Hepatocyte (in vitro differentiated cells): ENCODE measurements around the gene MTG2.

Experiments used
- EZH2 ChIP-seq: fragments of 200-600 bp; sonication (generic); IDR thresholded peaks from 2 replicates; pipeline ENCODE4 v1.6.1; 2016; ENCODE audit warnings: antibody characterized with exemption, mild to moderate bottlenecking, borderline replicate concordance
- EZH2phosphoT487 ChIP-seq: fragments of 200-600 bp; sonication (generic); IDR thresholded peaks from one replicate; pipeline ENCODE4 v1.6.1; 2018; ENCODE audit warnings: antibody characterized with exemption, mild to moderate bottlenecking, low read depth, moderate library complexity; ENCODE audit not compliant: unreplicated experiment, severe bottlenecking
- TF ChIP-seq, protein P1 (sequence below): fragments of 200-600 bp; sonication (generic); IDR thresholded peaks from 2 replicates; pipeline ENCODE4 v1.5.1; 2016; ENCODE audit warnings: antibody characterized with exemption, mild to moderate bottlenecking; ENCODE audit not compliant: poor library complexity

DNA sequence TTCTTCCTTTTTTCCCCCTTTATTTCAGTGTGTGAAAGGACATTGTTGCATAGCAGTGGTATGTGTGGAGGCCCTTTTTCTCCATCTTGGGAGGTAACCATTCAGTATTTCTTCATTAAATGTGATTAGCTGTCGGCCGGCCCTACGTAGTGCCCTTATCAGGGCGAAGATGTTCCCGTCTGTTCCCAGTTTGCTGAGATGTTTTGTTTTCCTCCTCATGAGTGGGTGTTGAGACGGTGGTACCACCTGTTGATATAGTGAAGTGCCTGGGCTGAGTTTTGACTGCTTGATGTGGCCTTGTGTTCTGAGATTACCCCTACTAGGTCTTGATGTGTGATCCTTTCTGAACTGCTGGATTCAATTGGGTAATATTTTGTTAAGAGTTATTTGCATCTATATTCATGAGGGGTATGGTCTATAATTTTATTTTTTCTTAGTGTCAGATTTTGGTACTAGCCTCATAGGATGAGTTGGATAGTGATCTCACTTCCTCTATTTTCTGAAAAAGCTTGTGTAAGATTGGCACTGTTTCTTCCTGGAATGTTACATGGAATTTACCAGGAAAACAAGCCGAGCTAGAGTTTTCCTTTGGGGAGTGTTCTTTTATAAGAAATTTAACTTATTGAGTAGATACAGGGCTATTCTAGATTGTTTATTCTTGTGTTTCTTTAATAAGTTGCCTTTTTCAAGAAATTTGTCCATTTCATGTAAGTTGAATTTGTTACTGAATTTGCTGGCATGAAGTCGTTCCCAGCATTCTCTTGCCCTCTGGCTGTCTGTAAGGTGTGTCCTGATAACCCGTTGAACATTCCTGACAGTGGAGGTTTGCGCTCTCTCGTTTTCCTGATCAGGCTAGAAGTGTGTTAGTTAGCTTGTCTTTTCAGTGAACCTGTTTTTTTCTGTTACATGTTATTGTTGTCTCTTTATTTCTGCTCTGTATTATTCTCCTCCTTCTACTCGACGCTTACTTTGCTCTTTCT lies 4.3 kb downstream of the MTG2 start:
- TF ChIP-seq, protein P1, sequence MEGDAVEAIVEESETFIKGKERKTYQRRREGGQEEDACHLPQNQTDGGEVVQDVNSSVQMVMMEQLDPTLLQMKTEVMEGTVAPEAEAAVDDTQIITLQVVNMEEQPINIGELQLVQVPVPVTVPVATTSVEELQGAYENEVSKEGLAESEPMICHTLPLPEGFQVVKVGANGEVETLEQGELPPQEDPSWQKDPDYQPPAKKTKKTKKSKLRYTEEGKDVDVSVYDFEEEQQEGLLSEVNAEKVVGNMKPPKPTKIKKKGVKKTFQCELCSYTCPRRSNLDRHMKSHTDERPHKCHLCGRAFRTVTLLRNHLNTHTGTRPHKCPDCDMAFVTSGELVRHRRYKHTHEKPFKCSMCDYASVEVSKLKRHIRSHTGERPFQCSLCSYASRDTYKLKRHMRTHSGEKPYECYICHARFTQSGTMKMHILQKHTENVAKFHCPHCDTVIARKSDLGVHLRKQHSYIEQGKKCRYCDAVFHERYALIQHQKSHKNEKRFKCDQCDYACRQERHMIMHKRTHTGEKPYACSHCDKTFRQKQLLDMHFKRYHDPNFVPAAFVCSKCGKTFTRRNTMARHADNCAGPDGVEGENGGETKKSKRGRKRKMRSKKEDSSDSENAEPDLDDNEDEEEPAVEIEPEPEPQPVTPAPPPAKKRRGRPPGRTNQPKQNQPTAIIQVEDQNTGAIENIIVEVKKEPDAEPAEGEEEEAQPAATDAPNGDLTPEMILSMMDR = no peak
- TF ChIP-seq EZH2 = no peak
- no peak for TF ChIP-seq EZH2phosphoT487
